GM21723 (cell line): Measurements from ENCODE around the gene PLEKHH2.
A peak's percentile ranks its signal among the peaks of the same experiment; 100 is the strongest.
"Not testable (repeated sequence)": the region's sequence is repeated elsewhere in the genome, so short reads cannot be mapped to it uniquely, and the experiment has no call there.

Experiments used
- ATAC-seq: cut with Tn5 transposase; IDR thresholded peaks from one replicate; pipeline ENCODE4 v1.9.1; 2021; ENCODE audit warnings: mild to moderate bottlenecking, moderate library complexity; ENCODE audit not compliant: unreplicated experiment

PLEKHH2 gene

GRCh38 chr2:43637030-43637803 lies at the start of gene PLEKHH2:
TSS of gene PLEKHH2 (plus strand) at chr2:43637260. CDS start at chr2:43644674, 7,414 bp downstream.
- peak; percentile 100 for ATAC-seq

GRCh38 chr2:43592443-43592842 lies 44.6 kb upstream of the PLEKHH2 start:
- no peak for ATAC-seq

- no peak for ATAC-seq
Observed at GRCh38 chr2:43593254-43593653, 43.8 kb upstream of the PLEKHH2 start.

GRCh38 chr2:43594875-43595274 lies 42.2 kb upstream of the PLEKHH2 start:
- no peak for ATAC-seq

- ATAC-seq: peak; percentile 99
Observed at GRCh38 chr2:43595603-43596412, 41.3 kb upstream of the PLEKHH2 start, which contains the start of gene THADA. TSS of gene THADA (minus strand) at chr2:43596038. CDS start at chr2:43592392, 3,646 bp downstream.

GRCh38 chr2:43600596-43600995 lies 36.5 kb upstream of the PLEKHH2 start:
- not testable (repeated sequence) for ATAC-seq

GRCh38 chr2:43604674-43605073 lies 32.4 kb upstream of the PLEKHH2 start:
- ATAC-seq: no peak

- ATAC-seq: no peak
Observed at GRCh38 chr2:43605079-43605655, 31.9 kb upstream of the PLEKHH2 start.

- ATAC-seq: no peak
Observed at GRCh38 chr2:43605851-43606250, 31.2 kb upstream of the PLEKHH2 start.

GRCh38 chr2:43609290-43609918 lies 27.7 kb upstream of the PLEKHH2 start:
- ATAC-seq: peak; percentile 79

- ATAC-seq: no peak
Observed at GRCh38 chr2:43610361-43610760, 26.7 kb upstream of the PLEKHH2 start.

GRCh38 chr2:43611987-43612894 lies 24.8 kb upstream of the PLEKHH2 start:
- ATAC-seq: peak; percentile 81

GRCh38 chr2:43612944-43613343 lies 24.1 kb upstream of the PLEKHH2 start:
- no peak for ATAC-seq

GRCh38 chr2:43616967-43617680 lies 19.9 kb upstream of the PLEKHH2 start:
- ATAC-seq: no peak

GRCh38 chr2:43619511-43619910 lies 17.5 kb upstream of the PLEKHH2 start:
- ATAC-seq: no peak

GRCh38 chr2:43622931-43623451 lies 14.1 kb upstream of the PLEKHH2 start:
- ATAC-seq: no peak

- no peak for ATAC-seq
Observed at GRCh38 chr2:43631618-43632317, 5.3 kb upstream of the PLEKHH2 start.

- ATAC-seq: no peak
Observed at GRCh38 chr2:43634604-43635306, 2.3 kb upstream of the PLEKHH2 start.
